ENCODE results near the gene CPA1.

GRCh38 chr7:130397051-130397757 lies 16.9 kb downstream of the CPA1 start:
- TF ChIP-seq CTCF (IDR thresholded peaks at IDR 0.05; ENCODE audit: insufficient read depth, low read length) (no peak), SPI1 (IDR thresholded peaks at IDR 0.05; ENCODE audit: borderline replicate concordance, low read depth) (no peak), POLR2AphosphoS5 (IDR thresholded peaks at IDR 0.05; ENCODE audit: low read depth) (no peak), GABPA (IDR thresholded peaks at IDR 0.05; ENCODE audit: low read depth) (no peak)
- TF ChIP-seq, protein P1, sequence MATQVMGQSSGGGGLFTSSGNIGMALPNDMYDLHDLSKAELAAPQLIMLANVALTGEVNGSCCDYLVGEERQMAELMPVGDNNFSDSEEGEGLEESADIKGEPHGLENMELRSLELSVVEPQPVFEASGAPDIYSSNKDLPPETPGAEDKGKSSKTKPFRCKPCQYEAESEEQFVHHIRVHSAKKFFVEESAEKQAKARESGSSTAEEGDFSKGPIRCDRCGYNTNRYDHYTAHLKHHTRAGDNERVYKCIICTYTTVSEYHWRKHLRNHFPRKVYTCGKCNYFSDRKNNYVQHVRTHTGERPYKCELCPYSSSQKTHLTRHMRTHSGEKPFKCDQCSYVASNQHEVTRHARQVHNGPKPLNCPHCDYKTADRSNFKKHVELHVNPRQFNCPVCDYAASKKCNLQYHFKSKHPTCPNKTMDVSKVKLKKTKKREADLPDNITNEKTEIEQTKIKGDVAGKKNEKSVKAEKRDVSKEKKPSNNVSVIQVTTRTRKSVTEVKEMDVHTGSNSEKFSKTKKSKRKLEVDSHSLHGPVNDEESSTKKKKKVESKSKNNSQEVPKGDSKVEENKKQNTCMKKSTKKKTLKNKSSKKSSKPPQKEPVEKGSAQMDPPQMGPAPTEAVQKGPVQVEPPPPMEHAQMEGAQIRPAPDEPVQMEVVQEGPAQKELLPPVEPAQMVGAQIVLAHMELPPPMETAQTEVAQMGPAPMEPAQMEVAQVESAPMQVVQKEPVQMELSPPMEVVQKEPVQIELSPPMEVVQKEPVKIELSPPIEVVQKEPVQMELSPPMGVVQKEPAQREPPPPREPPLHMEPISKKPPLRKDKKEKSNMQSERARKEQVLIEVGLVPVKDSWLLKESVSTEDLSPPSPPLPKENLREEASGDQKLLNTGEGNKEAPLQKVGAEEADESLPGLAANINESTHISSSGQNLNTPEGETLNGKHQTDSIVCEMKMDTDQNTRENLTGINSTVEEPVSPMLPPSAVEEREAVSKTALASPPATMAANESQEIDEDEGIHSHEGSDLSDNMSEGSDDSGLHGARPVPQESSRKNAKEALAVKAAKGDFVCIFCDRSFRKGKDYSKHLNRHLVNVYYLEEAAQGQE (IDR thresholded peaks at IDR 0.05; ENCODE audit: insufficient replicate concordance, low read depth) = no peak

Measured in HL-60 (cell line).